Stimulated activated CD4-positive, alpha-beta T cell treated with anti-CD3 and anti-CD28 coated beads, TNF-alpha, amount 100 ng/mL, for 24 hours (primary cell): ENCODE data around the gene GALNT1.

ENCODE experiments used
- DNase-seq, 3 experiments: peaks; one replicate each; pipeline ENCODE4 v3.0.0-alpha.2; 2020; ENCODE audit warnings: low read depth in 3 of 3

GALNT1 gene

DNA sequence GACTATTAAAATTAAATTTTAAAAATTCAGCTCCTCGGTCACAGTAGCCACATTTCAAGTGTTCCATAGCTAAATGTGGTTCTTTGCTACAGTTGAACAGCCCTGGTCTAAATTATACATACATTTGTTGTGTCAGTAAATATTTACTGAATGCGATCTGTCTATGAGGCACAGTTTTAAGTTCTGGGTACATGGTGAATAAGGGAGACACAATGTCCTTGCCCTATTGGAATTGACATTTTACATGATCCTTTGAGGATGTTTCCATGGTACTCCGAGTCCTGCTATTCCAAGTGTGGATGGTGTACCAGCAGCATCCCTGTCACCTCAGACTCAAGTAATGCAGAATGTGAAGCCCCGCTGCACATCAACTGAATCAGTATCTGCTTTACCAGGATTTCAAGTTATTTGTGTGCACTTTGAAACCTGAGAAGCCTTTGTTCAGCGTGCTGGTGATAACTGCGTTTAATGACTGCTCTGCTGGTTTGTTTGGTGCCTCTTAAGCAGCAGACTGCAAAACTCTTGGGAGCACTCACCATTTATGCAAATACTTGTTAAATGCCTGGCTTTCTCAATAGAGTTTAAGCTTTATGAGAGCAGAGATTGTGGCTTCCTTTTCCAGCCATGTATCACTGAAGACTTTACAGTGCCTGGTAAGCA lies 1.5 kb downstream of the GALNT1 start:
- no peak for DNase-seq

GRCh38 chr18:35584735-35585134 lies 3.2 kb downstream of the GALNT1 start:
- DNase-seq: no peak

- no peak for DNase-seq
These were observed 4.1 kb downstream of the GALNT1 start for GRCh38 chr18:35585608-35586007.

DNA sequence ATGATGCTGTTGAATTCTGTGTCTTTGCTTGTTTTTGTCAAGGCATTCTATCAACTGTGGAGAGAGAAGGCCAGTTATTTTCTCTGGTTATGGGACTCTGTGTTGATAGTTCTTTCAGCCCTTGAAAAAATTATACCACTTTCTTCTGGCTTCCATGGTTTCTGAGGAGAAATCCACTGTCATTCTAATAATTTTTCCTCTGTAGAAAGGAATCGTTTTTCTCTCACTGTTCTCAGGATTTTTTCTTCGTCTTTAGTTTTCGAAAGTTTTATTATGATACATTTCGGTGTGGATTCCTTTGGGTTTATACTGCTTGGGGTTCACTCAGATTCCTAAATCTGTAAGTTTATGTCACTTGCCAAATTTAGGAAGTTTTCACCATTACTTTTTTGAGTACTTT lies 6.6 kb downstream of the GALNT1 start:
- DNase-seq: no peak

- DNase-seq: no peak
These were observed 7.5 kb downstream of the GALNT1 start for GRCh38 chr18:35588995-35589394.

DNA sequence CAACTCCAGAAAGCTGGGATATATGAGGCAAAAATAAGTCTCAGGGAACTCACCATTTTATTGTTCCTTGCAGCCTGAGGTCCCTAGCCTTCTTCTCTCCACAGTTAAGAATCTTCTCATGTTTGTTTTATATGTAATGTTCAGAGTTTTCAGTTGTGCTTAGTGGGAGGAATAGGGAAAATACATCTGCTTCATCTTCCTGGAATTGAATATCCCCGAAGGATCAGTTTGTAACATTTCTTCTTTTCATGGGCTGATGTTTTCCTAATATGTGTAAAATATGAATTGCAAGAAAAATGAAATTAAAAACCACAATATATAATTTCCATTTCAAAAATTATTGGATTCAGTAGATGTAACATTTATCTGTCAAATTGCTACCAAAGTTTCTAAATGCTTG lies 8.0 kb downstream of the GALNT1 start:
- no peak for DNase-seq

GRCh38 chr18:35590935-35591334 lies 9.4 kb downstream of the GALNT1 start:
- no peak for DNase-seq

DNA sequence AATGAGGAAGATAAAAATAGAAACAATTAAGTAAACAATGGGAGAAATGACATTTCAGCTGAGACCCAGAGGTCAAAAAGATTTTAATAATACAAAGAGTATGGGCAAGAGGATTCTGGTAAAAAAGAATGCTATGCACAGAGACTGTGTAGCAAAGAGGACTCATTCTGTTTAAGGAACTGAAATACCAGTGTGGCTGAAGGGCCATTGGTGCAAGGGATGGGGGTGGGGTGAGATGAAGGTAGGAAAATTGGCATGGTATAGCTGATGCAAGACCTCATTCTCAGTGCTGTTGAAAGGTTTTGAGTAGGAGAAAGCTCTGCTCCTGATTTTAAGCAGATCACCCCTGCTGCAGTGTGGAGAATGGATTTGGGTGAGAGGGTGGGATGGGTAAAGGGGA lies 10.8 kb downstream of the GALNT1 start:
- DNase-seq: no peak

- no peak for DNase-seq
These were observed 12.3 kb downstream of the GALNT1 start for GRCh38 chr18:35593859-35594258.

DNA sequence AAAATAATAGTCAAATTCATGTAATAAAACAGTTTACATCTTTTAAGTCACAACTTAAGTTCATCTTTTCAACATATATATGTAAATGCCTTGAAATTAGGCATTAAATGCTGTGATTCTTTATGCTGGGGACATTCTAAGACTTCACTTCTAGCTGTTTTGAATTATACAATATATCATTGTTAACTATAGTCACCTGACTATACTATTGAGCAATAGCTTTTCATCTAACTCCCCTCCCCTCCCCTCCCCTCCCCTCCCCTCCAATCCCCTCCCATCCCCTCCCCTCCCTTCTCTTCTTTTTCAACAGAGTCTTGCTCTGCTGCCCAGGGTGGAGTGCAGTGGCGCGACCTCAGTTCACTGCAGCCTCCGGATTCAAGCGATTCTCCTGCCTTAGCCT lies 16.2 kb downstream of the GALNT1 start:
- DNase-seq: no peak

- DNase-seq: no peak
These were observed 20.8 kb downstream of the GALNT1 start for GRCh38 chr18:35602193-35602820.

DNA sequence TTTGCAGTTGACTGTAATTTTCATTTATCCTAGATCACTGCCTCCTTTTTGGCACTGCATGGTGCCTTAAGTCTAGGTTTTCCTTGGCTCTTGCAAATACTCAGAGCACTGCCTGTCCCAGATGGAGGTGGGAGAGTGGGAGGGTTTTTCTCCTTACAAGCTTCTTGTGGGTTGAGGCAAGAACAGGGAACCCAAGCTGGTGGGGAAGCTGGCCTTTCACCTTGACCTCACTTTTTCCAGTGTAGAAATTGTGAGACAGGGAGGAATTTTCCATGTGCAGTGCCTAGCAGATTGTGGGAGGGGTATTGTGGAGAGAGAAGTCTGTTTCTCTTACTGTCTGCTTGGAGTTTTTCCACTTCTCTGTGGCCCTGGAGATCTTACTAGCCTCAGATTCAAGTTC lies 21.5 kb downstream of the GALNT1 start:
- DNase-seq: no peak

DNA sequence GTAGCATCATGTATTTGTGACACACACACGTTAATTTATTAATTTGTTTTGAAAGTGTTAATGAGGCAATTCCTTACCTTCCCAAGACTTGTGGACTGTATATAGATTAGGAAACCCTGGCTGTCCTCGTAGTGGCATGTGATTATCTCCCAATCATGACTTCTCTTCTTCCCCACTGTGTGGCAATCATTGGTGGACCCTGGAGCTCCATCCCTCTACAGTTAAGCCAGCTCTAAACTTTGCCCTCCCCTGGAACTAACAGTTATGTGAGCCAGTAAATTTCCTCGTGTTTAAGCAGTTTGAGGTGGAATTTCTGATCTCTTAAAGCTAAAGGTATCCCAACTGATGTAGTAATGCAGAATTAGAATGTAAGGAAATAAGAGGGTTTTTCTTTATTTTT lies 22.0 kb downstream of the GALNT1 start:
- no peak for DNase-seq

DNA sequence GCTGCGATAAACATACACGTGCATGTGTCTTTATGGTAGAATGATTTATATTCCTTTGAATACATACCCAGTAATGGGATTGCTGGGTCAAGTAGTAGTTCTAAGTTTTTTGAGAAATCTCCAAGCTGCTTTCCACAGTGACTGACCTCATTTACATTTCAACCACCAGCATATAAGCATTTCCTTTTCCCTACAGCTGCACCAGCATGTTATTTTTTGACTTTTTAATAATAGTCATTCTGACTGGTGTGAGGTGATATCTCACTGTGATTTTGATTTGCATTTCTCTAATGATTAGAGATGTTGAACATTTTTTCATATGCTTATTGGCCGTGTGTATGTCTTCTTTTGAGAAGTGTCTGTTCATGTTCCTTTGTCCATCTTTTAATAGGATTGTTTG lies 22.8 kb downstream of the GALNT1 start:
- no peak for DNase-seq

- no peak for DNase-seq
These were observed 24.3 kb downstream of the GALNT1 start for GRCh38 chr18:35605686-35606417.

- no peak for DNase-seq
These were observed 27.7 kb downstream of the GALNT1 start for GRCh38 chr18:35609236-35609635.

GRCh38 chr18:35610089-35610488 lies 28.5 kb downstream of the GALNT1 start:
- no peak for DNase-seq

DNA sequence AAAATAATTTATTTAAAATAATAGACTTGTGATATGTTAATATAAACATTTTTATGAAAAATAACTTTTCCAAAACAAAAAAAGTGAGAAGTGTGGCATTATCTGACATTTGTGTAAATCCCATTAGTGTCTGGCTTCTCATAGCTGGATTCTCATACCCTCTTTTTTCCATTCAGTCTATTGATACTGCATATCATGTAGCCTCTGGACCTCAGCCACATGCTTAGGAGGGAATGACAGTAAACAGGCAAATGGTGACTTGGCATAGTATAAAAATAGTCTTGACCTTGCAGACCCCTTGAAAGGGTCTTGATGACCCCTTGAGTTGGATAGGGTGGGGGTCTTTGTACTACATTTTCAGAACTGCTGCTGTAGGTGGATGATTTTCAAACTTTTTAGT lies 29.2 kb downstream of the GALNT1 start:
- no peak for DNase-seq

GRCh38 chr18:35611518-35611917 lies 30.0 kb downstream of the GALNT1 start:
- DNase-seq: no peak

- DNase-seq: no peak
These were observed 34.5 kb downstream of the GALNT1 start for GRCh38 chr18:35616074-35616473.

DNA sequence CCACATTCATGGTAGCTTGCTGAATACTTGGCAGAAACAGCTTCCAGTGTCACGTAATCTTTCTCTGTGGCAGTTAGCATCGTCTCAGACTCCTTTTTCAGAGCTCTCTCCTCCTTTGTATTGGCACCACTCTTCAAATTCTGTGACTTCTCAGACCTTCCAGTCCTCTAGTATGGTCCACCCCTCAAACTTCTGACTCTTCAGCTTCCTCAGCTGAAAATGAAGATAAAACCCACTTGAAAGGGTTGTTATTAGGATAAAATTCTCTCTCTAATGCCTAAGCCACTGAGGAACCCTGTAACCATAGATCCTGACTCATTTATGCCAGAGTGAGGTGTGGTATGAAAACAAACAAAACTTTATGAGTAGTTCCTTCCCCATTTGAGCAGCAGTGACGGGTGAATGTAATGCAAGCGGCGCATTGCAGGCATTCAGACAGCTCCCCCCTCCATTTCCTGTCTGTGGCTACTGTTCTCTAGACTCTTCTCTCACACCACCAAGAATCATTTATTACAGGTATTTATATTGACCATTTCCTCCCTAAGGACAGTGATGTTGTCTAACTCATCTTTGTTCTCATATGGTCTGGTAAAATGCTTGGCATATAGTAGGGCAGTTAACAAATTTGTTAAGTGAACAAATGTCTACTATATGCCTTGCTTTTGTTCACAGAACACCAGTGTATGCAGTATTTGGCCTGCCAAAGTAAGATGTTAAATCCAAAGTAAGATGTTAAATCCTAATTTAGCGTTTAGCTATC lies 35.3 kb downstream of the GALNT1 start:
- peak; percentile 37 to 60 (median 58) for DNase-seq

GRCh38 chr18:35617865-35618264 lies 36.3 kb downstream of the GALNT1 start:
- no peak for DNase-seq
